Measurements from ENCODE around the gene STAT1.
"Not testable (repeated sequence)": the region's sequence is repeated elsewhere in the genome, so short reads cannot be mapped to it uniquely, and the experiment has no call there.

Gene STAT1

GRCh38 chr2:190996947-190997346, 17.0 kb downstream of the STAT1 start:
- Histone ChIP-seq H3K36me3 (ENCODE audit: insufficient read depth) (peaks cover 41% of the 10 kb centered on the region; the same call in 1 of the 2 replicates), H3K79me2 (ENCODE audit: insufficient read depth, low read depth) (no peaks in the 10 kb centered on the region), H3K27ac (no peak overlapping the region), H4K20me1 (ENCODE audit: insufficient read depth) (no peaks in the 10 kb centered on the region), H3K9ac (no peak overlapping the region), H3K4me1 (ENCODE audit: low read depth, poor library complexity, severe bottlenecking) (peaks cover 29% of the 10 kb centered on the region), H3K27me3 (ENCODE audit: insufficient read depth, low read depth) (no peaks in the 10 kb centered on the region; the same call in 1 of the 2 replicates), H3K4me2 (no peak overlapping the region), H3K4me3 (IDR thresholded peaks at IDR 0.05; ENCODE audit: insufficient read depth, low read depth, low read length) (no peak overlapping the region), H2AFZ (ENCODE audit: low read depth) (no peak overlapping the region)
- no peak for TF ChIP-seq CTCF (conservative IDR thresholded peaks at IDR 0.05; ENCODE audit: low read depth, low read length)

- Histone ChIP-seq H2AFZ (ENCODE audit: low read depth) (no peak overlapping the region), H3K4me3 (IDR thresholded peaks at IDR 0.05; ENCODE audit: insufficient read depth, low read depth, low read length) (no peak overlapping the region), H4K20me1 (ENCODE audit: insufficient read depth) (no peaks in the 10 kb centered on the region), H3K27ac (no peak overlapping the region), H3K4me1 (ENCODE audit: low read depth, poor library complexity, severe bottlenecking) (peaks cover 28% of the 10 kb centered on the region), H3K9ac (no peak overlapping the region), H3K36me3 (ENCODE audit: insufficient read depth) (peaks cover 41% of the 10 kb centered on the region; the same call in 1 of the 2 replicates), H3K79me2 (ENCODE audit: insufficient read depth, low read depth) (no peaks in the 10 kb centered on the region), H3K27me3 (ENCODE audit: insufficient read depth, low read depth) (no peaks in the 10 kb centered on the region; the same call in 1 of the 2 replicates), H3K4me2 (no peak overlapping the region; the same call in 1 of the 2 replicates)
- TF ChIP-seq CTCF (conservative IDR thresholded peaks at IDR 0.05; ENCODE audit: low read depth, low read length) = peak; percentile 78
Observed at GRCh38 chr2:190996338-190996946, 17.5 kb downstream of the STAT1 start.

GRCh38 chr2:190995315-190995714, 18.7 kb downstream of the STAT1 start:
- H3K27ac ChIP-seq; H3K9ac ChIP-seq; H3K4me2 ChIP-seq; H3K27me3 ChIP-seq (ENCODE audit: insufficient read depth, low read depth); H4K20me1 ChIP-seq (ENCODE audit: insufficient read depth); H2AFZ ChIP-seq (ENCODE audit: low read depth); H3K4me3 ChIP-seq (IDR thresholded peaks at IDR 0.05; ENCODE audit: insufficient read depth, low read depth, low read length); H3K79me2 ChIP-seq (ENCODE audit: insufficient read depth, low read depth): not testable (repeated sequence)
- Histone ChIP-seq H3K36me3 (ENCODE audit: insufficient read depth) (peaks cover 41% of the 10 kb centered on the region; the same call in 1 of the 2 replicates), H3K4me1 (ENCODE audit: low read depth, poor library complexity, severe bottlenecking) (peaks cover 19% of the 10 kb centered on the region)

- TF ChIP-seq CTCF (conservative IDR thresholded peaks at IDR 0.05; ENCODE audit: low read depth, low read length) = no peak
- peaks cover 19% of the 10 kb centered on the region for H3K4me1 ChIP-seq (ENCODE audit: low read depth, poor library complexity, severe bottlenecking)
- H3K79me2 ChIP-seq (ENCODE audit: insufficient read depth, low read depth) = no peaks in the 10 kb centered on the region
- H3K4me2 ChIP-seq = no peak overlapping the region
- no peak overlapping the region for H3K27ac ChIP-seq
- H3K9ac ChIP-seq = no peak overlapping the region
- no peak overlapping the region for H2AFZ ChIP-seq (ENCODE audit: low read depth)
- no peaks in the 10 kb centered on the region for H4K20me1 ChIP-seq (ENCODE audit: insufficient read depth)
- H3K4me3 ChIP-seq (IDR thresholded peaks at IDR 0.05; ENCODE audit: insufficient read depth, low read depth, low read length) = no peak overlapping the region
- no peaks in the 10 kb centered on the region; the same call in 1 of the 2 replicates for H3K27me3 ChIP-seq (ENCODE audit: insufficient read depth, low read depth)
- peaks cover 42% of the 10 kb centered on the region; the same call in 1 of the 2 replicates for H3K36me3 ChIP-seq (ENCODE audit: insufficient read depth)
Observed at GRCh38 chr2:190994148-190994547, 19.8 kb downstream of the STAT1 start.

GRCh38 chr2:190993292-190993643, 20.7 kb downstream of the STAT1 start:
- peaks cover 39% of the 10 kb centered on the region; the same call in 1 of the 2 replicates for H3K36me3 ChIP-seq (ENCODE audit: insufficient read depth)
- H4K20me1 ChIP-seq (ENCODE audit: insufficient read depth) = no peaks in the 10 kb centered on the region
- H3K9ac ChIP-seq = no peak overlapping the region
- H2AFZ ChIP-seq (ENCODE audit: low read depth) = no peak overlapping the region
- no peak overlapping the region for H3K4me3 ChIP-seq (IDR thresholded peaks at IDR 0.05; ENCODE audit: insufficient read depth, low read depth, low read length)
- no peak for TF ChIP-seq CTCF (conservative IDR thresholded peaks at IDR 0.05; ENCODE audit: low read depth, low read length)
- no peak overlapping the region for H3K4me2 ChIP-seq
- H3K79me2 ChIP-seq (ENCODE audit: insufficient read depth, low read depth) = no peaks in the 10 kb centered on the region
- peaks cover 19% of the 10 kb centered on the region for H3K4me1 ChIP-seq (ENCODE audit: low read depth, poor library complexity, severe bottlenecking)
- no peak overlapping the region for H3K27ac ChIP-seq
- H3K27me3 ChIP-seq (ENCODE audit: insufficient read depth, low read depth) = no peaks in the 10 kb centered on the region; the same call in 1 of the 2 replicates
